A549 (cell line): ENCODE results near the gene PPA1. TPM values are rescaled to one million over a fixed set of nuclear protein-coding genes. Genes with fewer than 3 reads are reported as not detected.
"Not testable (repeated sequence)": the region's sequence is repeated elsewhere in the genome, so short reads cannot be mapped to it uniquely, and the experiment has no call there.

Experiments used
- ATAC-seq, 2 experiments: fragments of 200-7000 bp in 1 of 2; fragments of >200 bp in 1 of 2; cut with Nextera tagmentation in 1 of 2; cut with Tn5 transposase in 1 of 2; 3 replicates each; pipeline versions ENCODE4 v1.8.0 to v1.9.1; 2018 to 2020; ENCODE audit warnings: mild to moderate bottlenecking in 1 of 2, moderate library complexity in 1 of 2
- CTCF ChIA-PET: fragments of 300-600 bp; sonication (Branson Sonifier 250); formaldehyde crosslinking; extraction: SDS; loops from one replicate; lab custom pipeline; 2021; ENCODE audit warnings: antibody characterized with exemption, inconsistent platforms; lab: Yijun Ruan, JAX
- POLR2A ChIA-PET: fragments of 350-600 bp; formaldehyde crosslinking; extraction: SDS; loops from one replicate; lab custom pipeline; 2021; ENCODE audit warnings: antibody characterized with exemption, inconsistent platforms; lab: Yijun Ruan, JAX
- DNase-seq, 2 experiments: peaks; one replicate each; pipeline versions ENCODE4 v3.0.0 to v3.0.0-alpha.2; 2011 to 2016; ENCODE audit warnings: low read depth in 1 of 2, low spot score in 1 of 2
- FAIRE-seq: peaks from 2 replicates; lab custom pipeline; 2011; peaks lifted over from hg19 to GRCh38; lab: Jason Lieb, UNC
- H3K27ac ChIP-seq, 2 experiments: fragments of >200 bp; sonication (Bioruptor Twin); formaldehyde crosslinking; 3 replicates each; pipeline ENCODE4 v1.5.1; 2016 to 2017
- H3K4me1 ChIP-seq: fragments of >200 bp; sonication (Bioruptor Twin); formaldehyde crosslinking; 3 replicates; pipeline ENCODE4 v1.6.1; 2016
- H3K4me2 ChIP-seq: fragments of >200 bp; sonication (Bioruptor Twin); formaldehyde crosslinking; 3 replicates; pipeline ENCODE4 v1.6.1; 2016
- H3K4me3 ChIP-seq: fragments of >200 bp; sonication (Bioruptor Twin); formaldehyde crosslinking; 3 replicates; pipeline ENCODE4 v1.5.1; 2016
- H3K9me3 ChIP-seq: fragments of >200 bp; sonication (Bioruptor Twin); formaldehyde crosslinking; 3 replicates; pipeline ENCODE4 v1.6.1; 2016
- CBX2 ChIP-seq: fragments of 200-600 bp; sonication (generic); IDR thresholded peaks from 2 replicates; pipeline ENCODE4 v1.6.1; 2016; ENCODE audit warnings: low read depth, mild to moderate bottlenecking, borderline replicate concordance
- CEBPB ChIP-seq, 2 experiments: fragments of >200 bp in 1 of 2; sonication (Bioruptor Twin) in 1 of 2; formaldehyde crosslinking in 1 of 2; IDR thresholded peaks; 2 replicates each; pipeline ENCODE4 v1.6.1; 2012 to 2016
- EHMT2 ChIP-seq: fragments of 200-600 bp; sonication (generic); IDR thresholded peaks from 2 replicates; pipeline ENCODE4 v1.6.1; 2016; ENCODE audit warnings: antibody characterized with exemption, low read depth, mild to moderate bottlenecking, moderate library complexity
- FOSL2 ChIP-seq, 2 experiments: fragments of 450-650 bp in 1 of 2; fragments of >200 bp in 1 of 2; sonication (Bioruptor Twin) in 1 of 2; formaldehyde crosslinking; IDR thresholded peaks; 2 replicates each; pipeline versions ENCODE4 v1.5.0 to v1.6.1; 2016 to 2020; ENCODE audit warnings: mild to moderate bottlenecking in 1 of 2, moderate library complexity in 1 of 2
- FOXS1 ChIP-seq: fragments of 250-450 bp; sonication (Bioruptor Pico); IDR thresholded peaks from 2 replicates; pipeline ENCODE4 v1.5.0; 2020; ENCODE audit warnings: mild to moderate bottlenecking, moderate library complexity
- HOXB13 ChIP-seq: fragments of 250-450 bp; sonication (Bioruptor Pico); IDR thresholded peaks from 2 replicates; pipeline ENCODE4 v1.5.0; 2020; ENCODE audit warnings: low read depth, mild to moderate bottlenecking, moderate library complexity
- JUNB ChIP-seq: fragments of >200 bp; sonication (Bioruptor Twin); formaldehyde crosslinking; IDR thresholded peaks from 2 replicates; pipeline ENCODE4 v1.6.1; 2016
- MAZ ChIP-seq: fragments of 150-350 bp; IDR thresholded peaks from 2 replicates; pipeline ENCODE4 v1.6.1; 2014; ENCODE audit warnings: antibody characterized with exemption, low read depth, low read length, borderline replicate concordance
- NPAS2 ChIP-seq: fragments of 250-450 bp; sonication (Bioruptor Pico); IDR thresholded peaks from 2 replicates; pipeline ENCODE4 v1.8.0; 2022; ENCODE audit warnings: mild to moderate bottlenecking, moderate library complexity, borderline replicate concordance
- RAD21 ChIP-seq, 2 experiments: fragments of >200 bp in 1 of 2; sonication (Bioruptor Twin) in 1 of 2; formaldehyde crosslinking in 1 of 2; IDR thresholded peaks in 1 of 2; conservative IDR thresholded peaks in 1 of 2; 2 replicates in 1 of 2; 3 replicates in 1 of 2; pipeline ENCODE4 v1.6.1; 2012 to 2018; ENCODE audit warnings: inconsistent platforms in 1 of 2
- RNF2 ChIP-seq: fragments of 200-600 bp; sonication (generic); IDR thresholded peaks from 2 replicates; pipeline ENCODE4 v1.6.1; 2016; ENCODE audit warnings: low read depth, mild to moderate bottlenecking, antibody characterized with exemption, moderate library complexity, borderline replicate concordance
- SMC3 ChIP-seq: fragments of >200 bp; sonication (Bioruptor Twin); formaldehyde crosslinking; IDR thresholded peaks from 3 replicates; pipeline ENCODE4 v1.6.1; 2018; ENCODE audit warnings: inconsistent platforms
- TP53 ChIP-seq: fragments of 250-450 bp; sonication (Bioruptor Pico); IDR thresholded peaks from 2 replicates; pipeline ENCODE4 v1.5.0; 2021; ENCODE audit warnings: mild to moderate bottlenecking, moderate library complexity
- ZFP36 ChIP-seq: fragments of 450-650 bp; IDR thresholded peaks from 2 replicates; pipeline ENCODE4 v1.6.1; 2014; ENCODE audit warnings: borderline replicate concordance; ENCODE audit not compliant: partially characterized antibody
- ZNF302 ChIP-seq: fragments of 250-450 bp; sonication (Bioruptor Pico); IDR thresholded peaks from 2 replicates; pipeline ENCODE4 v1.9.0; 2021; ENCODE audit warnings: inconsistent platforms, mild to moderate bottlenecking, moderate library complexity
- WGBS: methylation state at CpG from one replicate; pipeline ENCODE4 v1.1.6; 2017; ENCODE audit errors: missing lambda C conversion rate; 5-methylcytosine and 5-hydroxymethylcytosine counted together
- polyA plus RNA-seq, 4 experiments: library from polyadenylated mRNA; depleted of rRNA in 3 of 4; stranded (reverse); fragments of >200 nt; fragmentation: RNase III in 1 of 4; extraction: RNeasy Plus Mini Kit Qiagen cat#74134 plus additional on column Dnase treatment in 1 of 4; gene quantifications; 2 replicates in 3 of 4; 3 replicates in 1 of 4; pipeline ENCODE4 v1.2.3, GENCODE V29; 2011 to 2017
- TF ChIP-seq, protein P1 (sequence below): fragments of 200-600 bp; sonication (generic); IDR thresholded peaks from 2 replicates; pipeline ENCODE4 v1.6.1; 2016; ENCODE audit warnings: antibody characterized with exemption, mild to moderate bottlenecking, moderate library complexity
- TF ChIP-seq, protein P2 (sequence below): IDR thresholded peaks from 2 replicates; pipeline ENCODE4 v1.6.1; 2012; ENCODE audit warnings: low read depth, borderline replicate concordance
- TF ChIP-seq, protein P3 (sequence below): fragments of 250-450 bp; sonication (Bioruptor Pico); IDR thresholded peaks from 2 replicates; pipeline ENCODE4 v1.5.0; 2021; ENCODE audit warnings: mild to moderate bottlenecking, moderate library complexity, borderline replicate concordance
- TF ChIP-seq, protein P4 (sequence below): fragments of >200 bp; sonication (Bioruptor Twin); formaldehyde crosslinking; IDR thresholded peaks from 2 replicates; pipeline ENCODE4 v1.6.1; 2016
- TF ChIP-seq, protein P5 (sequence below): IDR thresholded peaks from 2 replicates; pipeline ENCODE4 v1.6.1; 2012

PPA1 gene
- polyA plus RNA-seq, 2 of the 4 experiments (the other 2 are of a cell fraction), result 205 to 273 TPM

DNA sequence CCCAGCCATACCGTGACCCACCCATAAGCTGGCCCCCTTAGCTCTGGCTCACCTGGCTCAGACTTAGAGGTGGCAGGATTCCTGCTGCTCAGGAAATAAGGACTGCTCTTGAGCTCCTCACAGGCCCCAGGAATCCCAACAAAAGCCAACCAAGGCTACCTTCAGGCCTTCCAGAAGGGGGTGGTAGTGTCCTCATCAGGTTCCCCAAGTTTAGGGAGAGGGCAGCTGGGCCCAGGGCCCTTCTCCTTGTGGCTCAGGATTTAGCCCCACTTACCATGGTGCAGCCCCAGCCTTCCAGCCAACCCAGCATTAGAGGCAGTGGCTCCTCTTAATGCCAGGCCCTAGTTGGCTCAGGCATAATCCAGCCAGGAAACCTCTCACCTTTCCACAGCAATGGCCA is 27.0 kb upstream of the PPA1 start (continued):
- TF ChIP-seq, protein P1, sequence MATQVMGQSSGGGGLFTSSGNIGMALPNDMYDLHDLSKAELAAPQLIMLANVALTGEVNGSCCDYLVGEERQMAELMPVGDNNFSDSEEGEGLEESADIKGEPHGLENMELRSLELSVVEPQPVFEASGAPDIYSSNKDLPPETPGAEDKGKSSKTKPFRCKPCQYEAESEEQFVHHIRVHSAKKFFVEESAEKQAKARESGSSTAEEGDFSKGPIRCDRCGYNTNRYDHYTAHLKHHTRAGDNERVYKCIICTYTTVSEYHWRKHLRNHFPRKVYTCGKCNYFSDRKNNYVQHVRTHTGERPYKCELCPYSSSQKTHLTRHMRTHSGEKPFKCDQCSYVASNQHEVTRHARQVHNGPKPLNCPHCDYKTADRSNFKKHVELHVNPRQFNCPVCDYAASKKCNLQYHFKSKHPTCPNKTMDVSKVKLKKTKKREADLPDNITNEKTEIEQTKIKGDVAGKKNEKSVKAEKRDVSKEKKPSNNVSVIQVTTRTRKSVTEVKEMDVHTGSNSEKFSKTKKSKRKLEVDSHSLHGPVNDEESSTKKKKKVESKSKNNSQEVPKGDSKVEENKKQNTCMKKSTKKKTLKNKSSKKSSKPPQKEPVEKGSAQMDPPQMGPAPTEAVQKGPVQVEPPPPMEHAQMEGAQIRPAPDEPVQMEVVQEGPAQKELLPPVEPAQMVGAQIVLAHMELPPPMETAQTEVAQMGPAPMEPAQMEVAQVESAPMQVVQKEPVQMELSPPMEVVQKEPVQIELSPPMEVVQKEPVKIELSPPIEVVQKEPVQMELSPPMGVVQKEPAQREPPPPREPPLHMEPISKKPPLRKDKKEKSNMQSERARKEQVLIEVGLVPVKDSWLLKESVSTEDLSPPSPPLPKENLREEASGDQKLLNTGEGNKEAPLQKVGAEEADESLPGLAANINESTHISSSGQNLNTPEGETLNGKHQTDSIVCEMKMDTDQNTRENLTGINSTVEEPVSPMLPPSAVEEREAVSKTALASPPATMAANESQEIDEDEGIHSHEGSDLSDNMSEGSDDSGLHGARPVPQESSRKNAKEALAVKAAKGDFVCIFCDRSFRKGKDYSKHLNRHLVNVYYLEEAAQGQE, result no peak
- no peak for TF ChIP-seq FOXS1 (CRISPR knock-in tag)

DNA sequence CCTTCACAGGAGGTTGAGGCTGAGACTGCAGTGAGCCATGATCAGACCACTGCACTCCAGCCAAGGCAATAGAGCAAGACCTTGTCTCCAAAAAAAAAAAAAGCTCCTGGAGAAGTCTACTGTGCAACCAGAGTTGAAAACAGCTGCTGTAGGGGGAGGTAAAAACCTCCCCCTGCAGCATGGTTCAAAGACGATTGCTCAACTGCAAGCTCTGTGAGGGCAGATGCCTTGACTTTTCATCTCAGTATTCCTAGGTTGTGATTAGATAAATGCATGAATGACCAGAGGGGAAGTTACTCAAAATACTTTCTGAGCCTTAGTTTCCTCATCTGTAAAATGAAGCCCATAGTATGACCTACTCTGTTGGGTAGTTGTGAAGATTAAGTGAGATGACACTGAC is 25.0 kb upstream of the PPA1 start:
- CTCF ChIA-PET, result interaction anchor here (0.6 to 4.3 kb wide), 2 partner anchors 11 to 106 kb away, joined by 3 to 16 read pairs; no protein-coding TSS in a partner anchor
- H3K4me3 ChIP-seq, result no peak overlapping the region
- POLR2A ChIA-PET, result no interaction called here
- TF ChIP-seq MAZ (no peak), SMC3 (no peak), HOXB13 (CRISPR knock-in tag) (no peak), CEBPB (IDR thresholded peaks at IDR 0.05) (no peak), RNF2 (no peak), NPAS2 (no peak), ZNF302 (CRISPR knock-in tag) (no peak), JUNB (no peak), RAD21 (conservative IDR thresholded peaks at IDR 0.05 in 1 of 2, IDR thresholded peaks at IDR 0.05 in 1 of 2) (no peak)
- TF ChIP-seq, protein P2, sequence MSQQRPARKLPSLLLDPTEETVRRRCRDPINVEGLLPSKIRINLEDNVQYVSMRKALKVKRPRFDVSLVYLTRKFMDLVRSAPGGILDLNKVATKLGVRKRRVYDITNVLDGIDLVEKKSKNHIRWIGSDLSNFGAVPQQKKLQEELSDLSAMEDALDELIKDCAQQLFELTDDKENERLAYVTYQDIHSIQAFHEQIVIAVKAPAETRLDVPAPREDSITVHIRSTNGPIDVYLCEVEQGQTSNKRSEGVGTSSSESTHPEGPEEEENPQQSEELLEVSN, result no peak
- TF ChIP-seq, protein P3, sequence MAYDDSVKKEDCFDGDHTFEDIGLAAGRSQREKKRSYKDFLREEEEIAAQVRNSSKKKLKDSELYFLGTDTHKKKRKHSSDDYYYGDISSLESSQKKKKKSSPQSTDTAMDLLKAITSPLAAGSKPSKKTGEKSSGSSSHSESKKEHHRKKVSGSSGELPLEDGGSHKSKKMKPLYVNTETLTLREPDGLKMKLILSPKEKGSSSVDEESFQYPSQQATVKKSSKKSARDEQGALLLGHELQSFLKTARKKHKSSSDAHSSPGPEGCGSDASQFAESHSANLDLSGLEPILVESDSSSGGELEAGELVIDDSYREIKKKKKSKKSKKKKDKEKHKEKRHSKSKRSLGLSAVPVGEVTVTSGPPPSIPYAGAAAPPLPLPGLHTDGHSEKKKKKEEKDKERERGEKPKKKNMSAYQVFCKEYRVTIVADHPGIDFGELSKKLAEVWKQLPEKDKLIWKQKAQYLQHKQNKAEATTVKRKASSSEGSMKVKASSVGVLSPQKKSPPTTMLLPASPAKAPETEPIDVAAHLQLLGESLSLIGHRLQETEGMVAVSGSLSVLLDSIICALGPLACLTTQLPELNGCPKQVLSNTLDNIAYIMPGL (CRISPR knock-in tag), result no peak
- ATAC-seq (no peak), DNase-seq (no peak), FAIRE-seq (no peak)
- H3K4me2 ChIP-seq, result no peak overlapping the region
- no peaks in the 10 kb centered on the region for H3K4me1 ChIP-seq
- peaks cover 18% of the 10 kb centered on the region; the same call in 2 of the 3 replicates for H3K9me3 ChIP-seq
- WGBS, result 15% methylated on average over 1 of the region's 1 CpG
- no peak overlapping the region for H3K27ac ChIP-seq

DNA sequence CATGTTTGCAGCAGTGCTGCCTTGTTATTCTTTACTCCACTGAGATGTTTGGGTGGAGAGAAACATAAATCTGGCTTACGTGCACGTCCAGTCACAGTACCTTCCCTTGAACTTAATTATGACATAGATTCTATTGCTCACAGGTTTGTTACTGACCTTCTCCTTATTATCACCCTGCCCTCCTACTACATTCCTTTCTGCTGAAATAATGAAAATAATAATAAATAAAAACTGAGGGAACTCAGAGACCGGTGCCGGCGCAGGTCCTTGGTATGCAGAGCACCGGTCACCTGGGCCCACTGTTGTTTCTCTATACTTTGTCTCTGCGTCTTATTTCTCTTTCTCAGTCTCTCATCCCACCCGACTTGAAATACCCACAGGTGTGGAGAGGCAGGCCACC is 24.6 kb upstream of the PPA1 start:
- DNase-seq, FAIRE-seq, H3K4me3 ChIP-seq, H3K4me2 ChIP-seq, H3K4me1 ChIP-seq, POLR2A ChIA-PET, H3K27ac ChIP-seq, ATAC-seq: not testable (repeated sequence)
- CTCF ChIA-PET, result interaction anchor here (4.3 kb wide), 1 partner anchor 107 kb away, joined by 16 read pairs; no protein-coding TSS in a partner anchor
- H3K9me3 ChIP-seq, result peaks cover 15% of the 10 kb centered on the region; the same call in 2 of the 3 replicates
- WGBS, result 74% methylated on average over 8 of the region's 8 CpGs

DNA sequence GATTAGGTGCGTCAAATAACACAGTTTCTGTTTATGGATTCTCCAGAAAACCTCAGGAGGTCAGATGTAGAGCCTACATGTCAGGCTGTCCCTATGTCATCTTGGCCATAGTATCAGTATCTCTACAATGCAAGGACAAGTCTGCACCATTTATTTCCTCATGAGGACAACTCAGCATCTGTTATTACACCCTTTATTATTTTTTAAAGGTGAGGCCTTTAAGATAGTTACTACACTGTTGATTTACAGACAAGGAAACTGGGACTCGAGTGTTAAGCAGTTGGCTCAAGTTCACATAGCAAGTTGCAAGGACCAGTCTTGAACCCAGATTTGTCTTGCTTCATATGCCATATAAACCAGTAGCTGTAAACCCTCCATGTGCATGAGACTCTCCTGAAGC is 23.2 kb upstream of the PPA1 start:
- no peak for FAIRE-seq
- ChIA-PET POLR2A (no interaction called here), CTCF (interaction anchor here (0.7 to 1.1 kb wide), 3 partner anchors 16 to 109 kb away, joined by 3 to 5 read pairs (median 4); no protein-coding TSS in a partner anchor)
- Histone ChIP-seq H3K9me3 (peaks cover 12% of the 10 kb centered on the region; the same call in 2 of the 3 replicates), H3K27ac (no peak overlapping the region), H3K4me3 (no peak overlapping the region), H3K4me2 (no peak overlapping the region), H3K4me1 (no peaks in the 10 kb centered on the region)
- ATAC-seq, result no peak
- no peak for DNase-seq
- 59% methylated on average over 2 of the region's 2 CpGs for WGBS
- TF ChIP-seq EHMT2 (no peak), MAZ (no peak), CBX2 (no peak), ZNF302 (CRISPR knock-in tag) (no peak), FOSL2 (IDR thresholded peaks at IDR 0.05) (no peak), FOSL2 (CRISPR knock-in tag; IDR thresholded peaks at IDR 0.05) (no peak), RNF2 (no peak), TP53 (CRISPR knock-in tag) (no peak), NPAS2 (no peak), ZFP36 (no peak)
- TF ChIP-seq, protein P4, sequence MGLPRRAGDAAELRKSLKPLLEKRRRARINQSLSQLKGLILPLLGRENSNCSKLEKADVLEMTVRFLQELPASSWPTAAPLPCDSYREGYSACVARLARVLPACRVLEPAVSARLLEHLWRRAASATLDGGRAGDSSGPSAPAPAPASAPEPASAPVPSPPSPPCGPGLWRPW, result no peak
- TF ChIP-seq, protein P5, sequence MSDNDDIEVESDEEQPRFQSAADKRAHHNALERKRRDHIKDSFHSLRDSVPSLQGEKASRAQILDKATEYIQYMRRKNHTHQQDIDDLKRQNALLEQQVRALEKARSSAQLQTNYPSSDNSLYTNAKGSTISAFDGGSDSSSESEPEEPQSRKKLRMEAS, result no peak
